ENCODE measurements around the gene METAP2.
A peak's percentile ranks its signal among the peaks of the same experiment; 100 is the strongest.
"Not testable (repeated sequence)": the region's sequence is repeated elsewhere in the genome, so short reads cannot be mapped to it uniquely, and the experiment has no call there.

The METAP2 gene

DNA sequence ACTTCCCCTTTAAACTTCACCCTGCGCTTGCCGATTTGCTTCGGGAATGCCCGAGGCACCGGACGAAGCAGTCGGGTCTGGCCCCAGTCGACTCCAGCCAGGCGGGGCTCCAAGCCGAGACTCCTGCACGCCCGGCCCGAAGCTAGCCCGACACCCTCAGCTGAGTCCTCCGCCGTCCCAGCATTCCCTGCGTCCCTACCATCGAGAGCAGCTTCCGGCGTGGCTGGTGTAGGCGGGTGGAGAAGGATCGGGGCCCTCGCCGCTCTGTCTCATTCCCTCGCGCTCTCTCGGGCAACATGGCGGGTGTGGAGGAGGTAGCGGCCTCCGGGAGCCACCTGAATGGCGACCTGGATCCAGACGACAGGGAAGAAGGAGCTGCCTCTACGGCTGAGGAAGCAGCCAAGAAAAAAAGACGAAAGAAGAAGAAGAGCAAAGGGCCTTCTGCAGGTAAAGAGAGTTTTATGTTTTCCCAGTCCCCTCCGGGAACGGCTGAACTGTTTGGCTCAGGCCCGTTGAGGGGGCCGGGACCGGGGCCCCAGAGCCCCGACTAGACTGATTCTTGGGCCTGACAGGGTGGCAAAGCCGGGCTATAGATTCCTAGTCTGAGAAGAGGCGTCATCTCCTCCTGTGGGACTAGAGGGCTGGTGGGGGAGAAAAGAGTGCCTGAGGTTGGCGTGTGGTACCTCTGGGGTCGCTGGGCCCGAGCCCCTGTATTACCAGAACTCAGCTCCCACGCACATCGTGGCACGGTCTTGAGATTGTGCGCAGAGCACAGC is at the start of gene METAP2:
METAP2 (plus strand) TSS at position 269 of the 776 bp plus-strand sequence; CDS start at position 297, 28 bp downstream.
- peak; percentile 97 to 98 for DNase-seq

DNA sequence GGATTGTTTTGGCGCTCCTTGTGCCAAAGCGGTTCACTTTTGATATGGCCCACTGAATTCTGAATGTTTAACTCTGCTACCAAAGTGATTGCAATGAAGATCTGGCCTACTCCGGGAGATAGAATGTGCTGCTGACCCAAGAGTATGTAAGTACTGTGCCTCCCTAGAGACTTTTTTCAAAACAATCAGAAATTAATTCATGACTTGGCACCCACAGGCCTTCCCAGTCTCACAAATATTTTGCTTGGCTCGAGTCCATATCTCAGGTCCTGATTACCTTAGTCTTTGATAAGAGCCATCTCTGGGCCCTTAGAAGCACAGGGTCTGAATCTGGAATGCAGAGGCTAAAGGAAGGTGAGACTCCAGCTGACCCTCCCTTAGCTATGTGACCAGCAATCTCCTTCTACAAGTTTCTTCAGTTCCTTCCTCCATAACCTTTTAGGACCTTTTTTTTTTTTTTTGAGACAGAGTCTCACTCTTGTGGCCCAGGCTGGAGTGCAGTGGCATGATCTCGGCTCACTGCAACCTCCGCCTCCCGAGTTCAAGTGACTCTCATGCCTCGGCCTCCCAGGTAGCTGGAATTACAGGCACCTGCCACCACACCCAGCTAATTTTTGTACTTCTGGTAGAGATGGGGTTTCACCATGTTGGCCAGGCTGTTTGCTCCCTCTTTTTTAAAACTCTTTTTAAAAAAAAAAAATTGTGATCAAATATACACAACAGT is 49.5 kb upstream of the METAP2 start:
- DNase-seq: no peak

DNA sequence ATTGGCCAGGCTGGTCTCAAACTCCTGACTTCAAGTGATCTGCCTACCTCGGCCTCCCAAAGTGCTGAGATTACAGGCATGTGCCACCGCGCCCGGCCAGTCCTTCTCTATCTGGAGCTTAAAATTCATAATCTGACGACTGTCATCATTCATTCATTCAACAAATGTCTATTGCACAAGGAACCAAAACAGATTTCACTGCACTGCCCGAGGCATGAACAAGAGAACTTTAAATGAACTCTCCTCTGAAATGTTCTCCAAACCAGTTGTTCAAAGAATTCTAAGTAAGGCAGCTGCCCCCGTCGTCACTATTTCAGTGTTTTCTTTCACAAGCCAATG is 44.8 kb upstream of the METAP2 start:
- no peak for DNase-seq

DNA sequence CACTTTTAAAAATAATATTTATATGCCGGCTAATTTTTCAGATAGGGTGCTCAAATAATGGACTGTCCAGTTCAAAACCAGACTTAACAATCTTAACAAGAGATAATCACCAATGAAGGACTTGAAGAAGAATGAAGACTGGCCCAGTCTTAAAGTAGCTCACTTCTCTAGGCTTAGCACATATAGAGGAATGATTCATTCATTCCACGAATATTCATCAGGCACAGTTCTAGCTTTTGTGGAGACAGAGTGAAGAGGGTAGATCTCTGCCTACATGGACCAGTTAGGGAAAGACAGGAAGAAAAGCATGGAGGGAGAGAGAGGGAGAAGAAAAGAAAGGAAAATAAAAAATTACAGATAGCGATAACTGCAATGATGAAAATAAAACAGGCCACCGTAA is 42.8 kb upstream of the METAP2 start:
- DNase-seq: no peak

DNA sequence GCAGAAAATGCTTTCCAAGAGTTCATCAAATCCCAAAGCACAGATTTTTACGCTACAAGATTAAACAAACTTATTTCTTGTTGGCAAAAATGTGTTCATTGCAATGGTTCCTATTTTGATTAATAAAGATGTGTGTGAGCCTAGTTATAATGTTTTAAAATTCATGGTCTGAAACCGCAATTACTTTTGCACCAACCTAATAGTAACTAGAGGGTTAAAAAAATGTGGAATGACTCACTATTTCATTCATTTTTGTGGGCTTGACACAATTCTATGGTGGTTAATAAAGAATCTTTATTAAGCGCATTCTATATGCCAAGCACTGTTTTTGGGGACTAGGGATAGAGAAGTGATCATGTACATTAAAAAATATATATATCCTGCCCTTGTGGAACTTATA is 38.6 kb upstream of the METAP2 start:
- no peak for DNase-seq

DNA sequence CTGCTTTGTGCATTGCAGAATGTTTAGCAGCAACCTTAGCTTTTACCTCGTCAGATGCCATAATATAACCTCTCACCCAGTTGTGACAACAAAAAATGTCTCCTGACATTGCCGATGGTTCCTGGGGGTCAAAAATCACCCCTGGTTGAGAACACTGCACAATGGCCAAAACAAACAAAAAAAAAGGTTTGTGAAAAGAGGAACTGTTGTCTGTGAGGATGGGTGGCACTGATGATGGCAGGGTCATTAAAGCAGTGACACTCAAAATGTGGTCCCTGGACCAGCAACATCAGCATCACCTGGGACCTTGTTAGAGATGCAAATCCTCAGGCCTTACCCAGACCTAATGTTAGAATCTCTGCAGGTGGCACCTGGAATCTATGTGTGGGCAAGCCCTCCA is 36.4 kb upstream of the METAP2 start:
- DNase-seq: no peak

DNA sequence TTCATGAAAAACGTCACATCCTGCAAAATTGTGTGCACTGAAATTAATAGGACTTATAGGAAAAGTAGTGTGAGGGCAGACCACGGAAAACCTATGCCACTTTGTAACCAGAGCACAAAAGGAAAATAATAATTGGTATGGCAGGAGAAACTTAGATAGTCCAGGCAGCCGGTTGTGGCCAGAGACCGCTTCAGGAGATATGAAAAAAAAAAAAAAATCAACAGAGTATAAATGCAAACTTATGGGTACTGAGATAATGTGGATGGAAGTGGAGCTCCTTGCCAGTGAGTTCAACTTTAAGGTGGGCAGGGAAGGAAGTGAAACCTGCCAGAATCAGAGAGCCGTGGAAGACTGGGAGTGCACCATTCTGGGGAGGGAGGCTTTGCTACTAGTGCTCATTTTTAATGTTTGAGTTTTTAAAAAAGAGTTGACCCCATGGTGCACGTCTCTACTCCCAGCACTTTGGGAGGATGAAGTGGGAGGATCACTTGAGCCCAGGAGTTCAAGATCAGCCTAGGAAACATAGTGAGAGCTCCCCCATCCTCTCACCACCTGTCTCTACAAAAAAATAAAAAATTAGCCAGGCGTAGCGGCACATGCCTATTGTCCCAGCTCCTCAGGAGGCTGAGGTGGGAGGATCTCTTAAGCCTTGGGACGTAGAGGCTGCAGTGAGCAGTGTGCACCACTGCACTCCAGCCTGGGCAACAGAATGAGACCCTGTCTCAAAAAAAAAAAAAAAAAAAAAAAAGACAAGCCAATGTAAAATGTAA is 34.3 kb upstream of the METAP2 start:
- DNase-seq: no peak

DNA sequence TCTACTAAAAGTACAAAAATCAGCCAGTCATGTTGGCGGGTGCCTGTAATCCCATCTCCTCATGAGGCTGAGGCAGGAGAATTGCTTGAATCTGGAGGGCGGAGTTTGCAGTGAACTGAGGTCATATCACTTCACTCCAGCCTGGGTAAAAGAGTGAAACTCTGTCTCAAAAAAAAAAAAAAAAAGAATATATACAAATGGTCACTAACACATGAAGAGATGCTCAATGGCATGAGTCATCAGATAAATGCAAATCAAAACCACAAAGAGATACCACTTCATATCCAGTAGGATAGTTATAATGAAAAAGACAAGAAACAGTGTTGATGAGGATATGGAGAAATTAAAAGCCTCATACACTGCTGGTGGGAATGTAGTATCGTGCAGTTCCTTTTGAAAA is 33.6 kb upstream of the METAP2 start:
- no peak for DNase-seq

DNA sequence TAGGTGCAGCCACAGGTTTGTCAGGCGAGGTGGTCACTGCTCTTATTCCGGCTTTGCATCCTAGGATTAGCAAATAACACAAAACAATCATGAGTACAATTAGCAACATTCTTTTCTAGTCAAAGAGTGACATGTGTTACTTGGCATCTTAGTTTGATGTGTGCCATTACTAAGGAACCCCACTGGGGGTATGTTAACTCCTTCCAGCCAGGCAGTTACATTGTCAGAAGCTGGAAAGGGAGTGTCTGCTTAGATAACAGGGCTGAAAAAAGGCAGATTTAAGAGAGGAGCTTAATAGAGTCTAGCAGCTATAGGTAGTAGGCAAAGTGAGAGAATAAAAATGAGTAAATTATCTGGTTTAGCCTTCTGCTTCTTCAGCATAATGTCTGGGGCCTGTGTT is 30.5 kb upstream of the METAP2 start:
- DNase-seq: no peak

DNA sequence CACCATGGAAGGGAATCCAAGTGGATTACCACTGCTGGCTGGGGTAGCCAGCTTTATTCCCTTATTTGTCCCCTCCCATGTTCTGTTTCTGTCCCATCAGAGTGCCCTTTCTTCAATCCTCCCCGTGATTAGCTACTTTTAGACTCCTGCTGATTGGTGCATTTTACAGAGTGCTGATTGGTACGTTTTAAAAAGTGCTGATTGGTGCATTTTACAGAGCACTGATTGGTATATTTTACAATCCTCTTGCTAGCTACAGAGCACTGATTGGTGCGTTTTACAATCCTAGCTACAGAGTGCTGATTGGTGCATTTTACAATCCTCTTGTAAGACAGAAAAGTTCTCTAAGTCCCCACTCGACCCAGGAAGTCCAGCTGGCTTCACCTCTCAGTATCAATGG is 28.9 kb upstream of the METAP2 start:
- not testable (repeated sequence) for DNase-seq

DNA sequence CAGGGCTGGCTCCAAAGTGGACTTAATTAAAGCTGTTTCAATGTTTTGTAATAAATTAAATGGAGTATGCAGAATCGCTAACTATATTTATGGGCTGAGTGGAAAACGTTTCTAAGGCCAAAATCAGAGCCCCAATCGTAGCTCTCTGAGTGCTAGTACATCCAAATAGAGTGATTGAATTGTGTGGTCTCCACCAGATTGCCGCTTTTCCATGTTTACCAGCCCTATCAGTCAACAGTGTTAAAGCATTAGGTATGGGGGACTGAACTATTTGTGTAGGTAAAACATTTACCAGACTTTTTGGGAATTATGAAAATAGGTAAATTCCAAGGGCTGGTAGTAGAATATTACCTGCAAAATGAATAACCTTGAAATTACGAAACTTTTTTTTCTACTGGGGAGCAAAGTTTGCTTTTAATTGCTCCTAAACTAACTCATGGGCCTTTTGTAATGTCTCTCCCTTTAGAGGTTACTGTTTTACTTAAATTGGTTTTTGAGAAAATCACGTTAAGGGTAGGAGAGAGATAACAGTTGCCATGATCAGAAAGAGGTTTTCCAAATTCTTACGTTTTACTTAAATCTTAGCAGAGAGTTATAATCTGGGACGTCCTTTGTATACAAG is 28.0 kb upstream of the METAP2 start:
- DNase-seq: no peak

DNA sequence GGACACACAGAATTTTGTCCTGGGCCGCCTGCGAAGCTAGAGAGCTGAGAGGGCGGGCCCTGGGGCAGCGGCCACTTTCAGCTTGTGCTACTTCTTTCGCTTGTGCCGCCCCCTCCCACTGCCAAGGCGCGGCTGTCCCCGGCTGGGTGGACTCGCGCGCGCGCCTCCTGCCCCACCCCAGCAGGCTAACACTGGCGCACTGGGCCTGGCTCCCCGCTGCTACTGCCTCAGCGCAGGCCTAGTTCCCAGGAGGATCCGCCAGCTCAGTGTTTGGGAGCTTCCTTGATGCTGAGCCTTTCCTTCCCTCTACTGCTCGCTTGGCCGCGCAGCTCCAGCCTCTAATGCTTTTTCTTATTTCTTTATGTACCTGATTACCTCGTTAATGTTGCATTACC is 27.4 kb upstream of the METAP2 start:
- no peak for DNase-seq

DNA sequence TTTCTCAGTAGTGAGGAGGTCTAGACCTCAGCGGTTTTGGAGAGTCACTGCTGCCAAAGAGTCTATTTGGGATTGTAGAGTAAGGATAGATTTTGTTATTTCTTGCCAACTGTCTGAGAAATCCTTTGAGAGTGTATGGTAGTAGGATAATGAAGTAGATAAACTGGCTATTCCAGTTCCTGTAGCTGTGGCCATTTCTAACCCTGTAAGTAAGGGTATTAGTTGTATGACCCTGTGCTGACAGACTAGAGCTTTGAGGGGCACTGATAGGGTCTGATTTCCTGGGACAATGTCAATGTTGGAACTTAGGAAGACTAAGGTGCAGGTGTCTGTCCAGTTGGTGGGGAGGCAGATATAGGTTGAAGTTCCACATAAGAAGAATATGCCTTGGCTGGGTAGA is 24.3 kb upstream of the METAP2 start:
- not testable (repeated sequence) for DNase-seq

DNA sequence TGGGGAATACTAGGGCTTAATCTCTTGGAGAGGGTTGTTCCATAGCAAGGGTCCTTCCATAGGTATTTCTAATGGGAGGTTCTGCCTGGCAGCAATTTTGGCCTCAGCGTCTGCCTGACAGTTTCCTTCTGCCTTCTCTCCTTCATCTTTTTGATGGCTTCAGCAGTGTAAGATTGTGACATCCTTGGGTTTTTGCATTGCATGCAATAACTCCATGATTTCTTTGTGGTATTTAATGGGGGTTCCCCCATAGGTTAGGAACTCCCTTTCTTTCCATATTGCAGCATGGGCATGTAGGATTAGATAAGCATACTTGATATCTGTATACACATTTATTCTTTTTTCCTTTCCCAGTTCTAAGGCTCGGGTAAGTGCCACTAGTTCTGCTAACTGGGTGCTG is 21.5 kb upstream of the METAP2 start:
- peak; percentile 41 to 59 for DNase-seq

DNA sequence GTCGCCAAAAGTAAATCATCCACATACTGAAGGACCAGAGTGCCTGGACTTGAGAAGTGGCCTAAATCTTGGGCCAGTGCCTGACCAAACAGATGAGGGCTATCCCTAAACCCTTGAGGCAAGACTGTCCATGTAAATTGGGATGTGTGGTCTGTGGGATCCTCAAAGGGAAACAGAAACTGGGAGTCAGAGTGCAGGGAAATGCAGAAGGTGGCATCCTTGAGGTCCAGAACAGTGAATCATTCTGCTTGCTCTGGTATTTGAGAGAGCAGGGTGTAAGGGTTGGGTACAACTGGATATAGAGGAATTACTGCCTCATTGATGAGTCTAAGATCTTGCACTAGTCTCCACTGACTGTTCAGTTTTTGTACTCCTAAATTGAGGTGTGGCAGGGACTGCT is 20.1 kb upstream of the METAP2 start:
- DNase-seq: peak in 1 of 2 donors; percentile 11

DNA sequence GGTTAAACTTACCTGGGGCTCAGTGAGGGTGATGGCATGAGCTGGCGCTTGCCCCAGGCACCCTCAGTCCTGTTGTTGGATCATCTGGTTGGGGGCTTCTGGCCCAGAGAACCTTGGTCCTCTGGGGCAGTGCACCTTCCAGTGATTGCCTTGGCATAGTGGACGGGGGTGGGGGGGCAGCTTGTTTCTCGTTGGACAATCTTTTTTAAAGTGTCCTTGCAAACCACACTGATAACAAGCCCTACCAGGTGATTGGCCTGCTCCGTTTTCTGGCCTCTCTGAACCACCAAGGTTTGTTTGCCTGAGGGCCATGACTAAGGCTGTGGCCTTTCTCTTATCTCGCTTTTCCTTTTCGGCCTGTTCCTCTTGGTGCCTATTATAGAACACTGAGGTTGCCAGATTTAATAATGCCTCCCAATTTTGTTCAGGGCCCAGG is 19.2 kb upstream of the METAP2 start:
- not testable (repeated sequence) for DNase-seq

DNA sequence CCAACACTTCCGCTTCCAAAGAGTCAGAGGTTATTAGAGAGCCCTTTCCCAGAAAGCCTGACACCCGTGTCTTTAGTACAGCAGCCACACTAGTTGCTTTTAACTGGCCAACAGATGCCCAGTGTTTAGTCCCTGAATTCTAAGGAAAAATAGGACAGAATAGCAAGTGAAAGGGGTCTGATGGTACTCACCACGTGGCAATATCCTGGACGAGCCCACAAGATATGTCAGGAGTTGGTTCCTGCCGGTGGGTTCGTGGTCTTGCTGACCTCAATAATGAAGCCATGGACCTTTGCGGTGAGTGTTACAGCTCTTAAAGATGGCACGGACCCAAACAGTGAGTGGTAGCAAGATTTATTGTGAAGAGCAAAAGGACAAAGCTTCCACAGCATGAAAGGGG is 16.3 kb upstream of the METAP2 start:
- not testable (repeated sequence) for DNase-seq

DNA sequence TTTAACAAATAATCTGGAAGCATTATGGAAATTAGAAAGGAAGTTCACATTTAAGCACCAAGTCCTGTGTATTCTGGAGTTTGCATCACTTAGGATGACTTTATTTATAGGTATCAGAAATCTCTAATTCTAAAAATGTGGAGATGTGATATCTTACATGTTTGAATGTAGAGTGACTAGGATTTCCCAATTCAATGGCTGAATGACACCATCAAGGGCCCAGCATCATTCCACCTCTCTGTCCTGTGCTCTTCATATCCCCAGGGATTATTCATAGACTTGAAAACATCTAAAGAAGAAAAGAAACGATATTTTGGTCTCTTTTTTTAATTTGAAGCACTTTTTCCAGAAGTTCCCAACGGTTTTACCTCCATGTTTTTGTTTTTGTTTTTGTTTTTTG is 15.2 kb upstream of the METAP2 start:
- no peak for DNase-seq

DNA sequence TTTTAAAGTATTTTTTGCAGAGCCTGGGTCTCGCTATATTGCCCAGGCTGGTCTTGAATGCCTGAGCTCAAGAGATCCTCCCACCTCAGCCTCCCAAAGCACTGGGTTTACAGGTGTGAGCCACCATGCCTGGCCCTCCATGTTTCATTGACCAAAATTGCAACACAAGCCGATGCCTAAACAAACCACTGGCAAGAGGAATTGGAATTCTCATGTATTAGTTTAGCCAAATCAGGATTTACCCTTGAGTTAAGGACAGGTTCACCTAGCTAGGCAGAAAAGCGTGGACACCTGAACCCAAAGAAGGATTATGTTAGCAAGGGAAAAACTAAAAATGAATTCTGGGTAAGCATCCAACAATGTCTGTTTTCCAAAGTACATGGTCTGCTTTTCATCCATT is 14.6 kb upstream of the METAP2 start:
- no peak for DNase-seq

DNA sequence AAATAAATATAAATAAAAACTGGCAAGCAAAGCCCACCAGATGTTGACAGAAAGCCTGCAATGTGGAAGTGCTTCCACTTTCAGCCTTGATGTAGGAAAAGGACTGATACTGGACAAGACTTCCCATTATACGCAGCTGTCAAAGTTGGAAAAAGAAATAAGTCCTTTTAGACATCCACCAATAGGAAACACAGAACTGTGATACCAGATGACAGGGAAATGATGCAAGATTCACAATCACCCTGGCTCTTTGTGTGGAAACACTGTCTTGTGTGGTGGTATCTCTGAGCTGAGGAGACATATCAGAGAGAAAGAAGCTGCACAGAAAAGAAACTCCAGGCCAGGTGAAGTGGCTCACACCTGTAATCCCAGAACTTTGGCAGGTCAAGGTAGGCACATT is 13.8 kb upstream of the METAP2 start:
- DNase-seq: no peak

DNA sequence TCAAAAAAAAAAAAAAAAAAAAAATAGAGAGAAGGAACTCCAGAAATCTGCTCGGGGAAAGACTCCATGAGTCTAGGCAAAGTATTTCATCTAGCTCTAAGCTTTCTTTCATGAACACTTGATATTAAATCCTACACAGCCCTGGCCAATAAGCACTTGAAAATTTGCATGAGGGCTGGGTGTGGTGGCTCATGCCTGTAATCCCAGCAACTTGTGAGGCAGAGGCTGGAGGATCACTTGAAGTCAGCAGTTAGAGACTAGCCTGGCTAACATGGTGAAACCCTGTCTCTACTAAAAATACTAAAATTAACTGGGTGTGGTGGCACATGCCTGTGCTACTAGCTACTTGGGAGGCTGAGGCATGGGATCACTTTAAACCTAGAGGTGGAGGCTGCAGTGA is 13.1 kb upstream of the METAP2 start:
- no peak for DNase-seq

DNA sequence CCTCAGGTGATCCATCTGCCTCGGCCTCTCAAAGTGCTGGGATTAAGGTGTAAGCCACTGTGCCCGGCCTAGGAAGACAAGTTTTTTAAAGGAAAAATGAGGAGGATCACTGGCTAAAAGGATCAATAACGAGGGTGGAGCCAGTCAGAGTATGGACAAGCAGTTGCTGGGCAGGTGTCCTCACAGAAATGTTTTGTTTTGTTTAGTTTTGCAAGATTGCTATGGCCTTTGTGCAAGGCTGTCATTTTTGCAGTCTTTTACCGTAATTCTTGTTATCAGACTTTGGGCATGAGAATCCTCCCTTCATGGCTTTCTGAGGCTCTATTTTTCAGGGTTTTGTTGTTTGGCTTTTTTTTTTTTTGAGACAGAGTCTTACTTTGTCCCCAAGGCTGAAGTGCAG is 11.9 kb upstream of the METAP2 start:
- DNase-seq: no peak

DNA sequence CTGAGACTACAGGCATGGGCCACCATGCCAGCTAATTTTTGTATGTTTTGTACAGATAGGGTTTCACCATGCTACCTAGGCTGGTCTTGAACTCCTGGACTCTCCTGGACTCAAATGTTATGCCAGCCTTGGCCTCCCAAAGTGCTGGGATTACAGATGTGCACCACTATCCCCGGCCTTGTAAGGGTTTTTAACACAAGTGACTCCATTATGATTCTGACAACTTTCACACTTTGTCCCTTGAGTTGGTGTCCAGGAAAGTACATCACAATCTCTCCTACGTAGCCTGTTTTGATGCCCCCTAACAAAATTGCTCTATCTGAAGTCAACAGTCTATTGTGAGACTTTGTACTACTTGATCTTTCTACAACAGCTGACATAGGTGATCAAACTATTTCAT is 11.4 kb upstream of the METAP2 start:
- DNase-seq: no peak
